GM19372 (cell line): ENCODE results near the gene KIAA1614.
A peak's percentile ranks its signal among the peaks of the same experiment; 100 is the strongest.

Experiments
- ATAC-seq: cut with Tn5 transposase; IDR thresholded peaks from one replicate; pipeline ENCODE4 v1.9.1; 2021; ENCODE audit warnings: mild to moderate bottlenecking, low read depth, moderate library complexity; ENCODE audit not compliant: unreplicated experiment

Gene KIAA1614

GRCh38 chr1:180923887-180924286 lies 11.2 kb downstream of the KIAA1614 start:
- no peak for ATAC-seq

GRCh38 chr1:180924939-180925338 lies 12.2 kb downstream of the KIAA1614 start:
- ATAC-seq, result no peak

- ATAC-seq, result no peak
Measured at GRCh38 chr1:180925471-180926051, 12.9 kb downstream of the KIAA1614 start.

DNA sequence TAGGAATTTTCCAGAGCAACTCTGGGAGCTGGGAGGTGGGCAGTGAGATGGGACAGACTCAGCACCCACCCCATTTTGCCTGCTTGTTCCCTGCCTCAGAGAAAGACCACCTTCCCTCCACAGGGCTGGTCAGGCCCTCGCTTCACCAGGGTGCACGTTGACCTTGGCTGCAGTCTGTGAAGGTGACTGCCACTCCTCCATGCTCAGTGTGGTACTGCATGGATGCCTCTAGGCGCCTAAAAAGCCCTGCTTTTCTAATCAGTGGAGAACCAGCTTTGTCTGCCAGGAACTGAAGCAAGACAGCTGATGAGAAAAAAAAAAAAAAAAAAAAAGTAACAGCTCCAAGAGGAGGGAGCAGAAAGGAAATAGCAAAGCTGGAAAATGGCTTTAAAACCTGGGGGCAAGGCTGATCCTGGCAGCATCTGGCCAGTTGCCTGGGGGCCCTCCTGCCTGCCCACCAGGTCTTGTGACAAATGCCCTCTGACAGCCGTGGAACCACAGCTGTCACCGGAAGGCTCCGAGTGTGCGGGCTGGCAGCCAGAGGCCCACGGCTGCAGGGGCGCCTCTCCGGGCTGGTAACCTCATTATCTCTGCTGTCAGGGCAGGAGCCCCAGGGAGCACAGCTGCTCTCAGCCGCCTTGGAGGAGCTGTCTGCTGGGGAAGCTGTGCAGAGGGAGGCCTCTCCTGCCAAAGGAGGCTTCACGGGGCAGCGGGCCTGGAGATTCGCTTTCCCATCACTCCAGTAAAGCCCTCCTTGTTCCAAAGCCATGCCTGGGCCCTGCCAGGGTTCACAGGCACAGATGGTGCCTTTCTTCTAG lies 13.7 kb downstream of the KIAA1614 start:
- ATAC-seq, result peak; percentile 57

DNA sequence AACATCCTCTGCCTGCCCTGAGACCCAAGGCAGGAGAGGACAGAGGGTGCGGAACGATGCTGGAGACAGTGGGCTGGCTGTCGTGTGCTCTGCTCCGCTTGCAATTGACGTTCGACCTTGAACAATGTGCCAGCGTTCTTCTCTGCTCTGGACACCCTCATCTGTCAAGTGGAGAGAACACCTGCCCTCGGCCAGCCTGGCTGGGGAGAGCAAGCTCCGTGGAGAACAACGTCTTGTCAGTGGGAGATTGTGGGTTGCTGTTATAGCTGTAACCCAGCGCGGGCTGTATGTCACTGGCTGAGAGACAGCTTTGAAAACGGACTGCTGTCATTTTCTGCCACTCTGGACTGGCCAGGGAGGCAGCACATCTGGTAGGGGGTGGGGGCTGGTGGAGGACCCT lies 14.7 kb downstream of the KIAA1614 start:
- no peak for ATAC-seq

GRCh38 chr1:180927841-180928240 lies 15.1 kb downstream of the KIAA1614 start:
- no peak for ATAC-seq

DNA sequence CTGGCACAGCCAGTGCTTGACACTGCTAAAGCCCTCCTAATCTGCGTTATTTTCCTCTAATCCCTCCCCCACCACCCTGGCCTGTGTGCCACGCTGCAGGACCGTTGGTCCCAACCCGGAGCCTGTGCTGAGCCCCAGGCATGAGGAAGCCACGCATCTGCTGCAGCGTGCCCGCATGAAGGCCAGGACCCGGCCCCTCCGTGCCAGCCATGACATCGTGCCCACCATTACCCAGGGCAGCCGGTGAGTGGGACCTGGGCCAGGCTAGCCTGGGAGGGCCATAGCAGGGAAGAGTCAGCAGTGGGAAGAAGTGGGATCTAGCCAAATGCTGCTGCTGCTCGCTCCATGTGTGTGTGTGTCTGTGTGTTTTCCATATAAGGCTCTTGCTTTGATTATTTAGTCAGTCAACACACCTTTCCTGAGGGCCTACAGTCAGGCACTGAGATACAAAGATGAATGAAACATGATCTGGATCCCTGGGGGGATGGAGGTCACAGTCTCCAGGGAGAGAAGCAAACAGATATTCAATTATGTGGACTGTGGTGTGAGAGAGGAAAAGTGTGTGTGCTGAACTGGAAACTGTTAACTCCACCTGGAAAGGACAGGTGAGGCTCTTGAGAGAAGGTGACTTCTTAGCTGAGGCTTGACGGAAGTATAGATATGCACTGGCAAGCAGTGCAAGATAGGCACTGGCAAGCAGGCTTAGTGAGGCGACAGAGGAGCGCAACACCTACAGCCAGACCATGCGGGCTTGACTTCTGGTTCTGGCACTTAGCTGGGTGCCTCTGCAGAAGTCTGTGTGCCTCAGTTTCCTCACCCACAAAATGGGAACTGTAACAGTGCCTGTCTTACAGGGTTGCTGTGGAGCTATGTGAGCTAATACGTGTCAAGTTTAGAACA lies 15.9 kb downstream of the KIAA1614 start:
- ATAC-seq, result no peak

DNA sequence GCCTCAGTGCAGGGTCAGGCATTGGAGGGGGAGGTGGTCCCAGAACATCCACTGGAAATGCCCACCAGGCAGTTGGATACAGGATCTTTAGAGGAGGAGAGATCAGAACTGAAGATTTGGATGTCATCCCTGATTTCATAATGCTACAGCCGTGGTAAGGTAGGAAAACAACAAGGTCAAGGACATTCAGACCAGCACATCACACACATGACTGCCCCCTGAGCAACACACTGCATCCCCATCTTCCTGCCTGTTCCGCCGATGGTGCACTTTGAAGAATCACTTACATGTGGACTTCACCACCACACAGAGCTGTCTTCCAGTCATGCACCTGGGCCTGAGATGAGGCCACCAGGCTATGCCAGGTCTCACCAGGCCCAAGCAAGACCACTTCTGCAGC lies 16.7 kb downstream of the KIAA1614 start:
- ATAC-seq, result no peak

DNA sequence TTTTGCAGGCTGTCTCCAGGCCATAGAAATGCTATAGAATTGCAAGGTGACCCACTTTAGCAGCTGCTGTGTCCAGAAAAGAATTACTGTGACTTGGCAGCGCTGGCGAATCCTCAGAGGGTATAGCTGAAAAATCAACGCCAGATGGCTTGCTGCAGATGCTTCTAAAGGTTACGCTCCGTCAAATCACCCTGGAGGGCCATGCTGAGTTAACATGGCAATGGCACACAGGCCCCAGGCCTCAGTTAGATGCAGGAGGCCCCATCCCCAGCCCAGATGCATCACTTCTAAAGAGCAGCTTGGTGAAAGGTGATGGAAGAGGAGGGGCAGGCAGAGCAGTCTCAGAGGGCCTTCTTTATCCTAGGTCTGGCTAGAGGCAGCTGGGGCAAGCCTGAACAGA lies 18.0 kb downstream of the KIAA1614 start:
- no peak for ATAC-seq

- no peak for ATAC-seq
Measured at GRCh38 chr1:180931529-180931928, 18.8 kb downstream of the KIAA1614 start.

DNA sequence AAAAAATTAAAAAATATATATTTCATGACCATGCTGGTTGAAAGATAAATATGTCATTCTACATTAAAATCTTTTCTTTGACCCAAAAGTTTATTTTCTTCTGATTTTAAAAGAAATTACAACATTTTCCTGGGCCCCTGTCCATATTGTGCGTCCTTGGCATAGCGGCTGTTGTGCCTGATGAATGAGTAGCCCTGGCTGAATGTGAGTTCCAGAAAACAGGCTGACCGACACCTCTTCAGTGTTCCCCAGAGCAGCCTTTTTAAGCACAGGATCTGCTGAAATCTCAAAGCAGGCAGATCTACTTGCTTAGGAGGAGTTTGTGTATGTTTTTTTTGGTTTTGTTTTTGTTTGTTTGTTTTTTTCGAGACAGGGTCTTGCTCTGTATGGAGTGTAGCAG lies 19.7 kb downstream of the KIAA1614 start:
- ATAC-seq, result no peak

- ATAC-seq, result no peak
Measured at GRCh38 chr1:180933141-180933540, 20.4 kb downstream of the KIAA1614 start.

GRCh38 chr1:180934563-180934962 lies 21.9 kb downstream of the KIAA1614 start:
- no peak for ATAC-seq

DNA sequence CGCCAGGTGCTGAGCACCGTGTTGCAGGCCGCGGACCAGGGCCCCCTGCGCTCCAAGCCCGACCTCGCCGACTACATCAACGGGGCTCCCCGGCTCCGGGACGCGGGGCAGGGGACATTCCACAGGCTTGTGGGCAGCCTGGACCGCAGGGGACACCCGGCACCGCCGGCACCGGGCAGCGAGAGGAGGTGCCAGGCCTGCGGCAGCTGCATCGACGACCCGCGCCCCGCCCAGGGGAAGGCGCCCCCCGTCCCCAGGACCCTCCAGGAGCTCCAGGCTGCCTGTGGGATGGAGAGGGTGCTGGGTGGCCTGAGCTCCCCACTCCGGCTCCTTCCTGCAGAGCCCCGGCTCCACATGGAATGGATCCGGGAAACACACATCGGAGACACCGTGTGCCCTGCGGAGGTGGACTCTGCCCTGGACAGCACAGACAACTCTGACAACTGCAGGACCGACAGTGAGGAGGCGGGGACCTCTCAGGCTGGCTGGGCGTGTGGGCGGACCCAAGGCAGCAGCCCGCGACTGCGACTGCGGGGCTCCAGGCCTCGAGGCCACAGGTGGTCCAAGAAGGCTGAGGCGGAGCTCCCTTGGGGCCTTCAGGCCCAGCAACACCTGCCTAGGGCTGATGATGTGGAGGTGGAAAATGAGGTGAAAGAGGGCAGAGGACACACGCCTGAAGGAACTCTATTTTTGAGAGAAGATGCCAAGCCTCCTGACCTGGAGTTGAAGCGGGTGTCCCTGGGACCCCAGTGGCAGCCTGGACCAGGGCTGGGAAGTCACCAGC lies 22.8 kb downstream of the KIAA1614 start:
- ATAC-seq, result no peak

- no peak for ATAC-seq
Measured at GRCh38 chr1:180936110-180937011, 23.7 kb downstream of the KIAA1614 start.

- no peak for ATAC-seq
Measured at GRCh38 chr1:180937012-180937372, 24.3 kb downstream of the KIAA1614 start.

- ATAC-seq, result no peak
Measured at GRCh38 chr1:180937624-180938225, 25.0 kb downstream of the KIAA1614 start.

DNA sequence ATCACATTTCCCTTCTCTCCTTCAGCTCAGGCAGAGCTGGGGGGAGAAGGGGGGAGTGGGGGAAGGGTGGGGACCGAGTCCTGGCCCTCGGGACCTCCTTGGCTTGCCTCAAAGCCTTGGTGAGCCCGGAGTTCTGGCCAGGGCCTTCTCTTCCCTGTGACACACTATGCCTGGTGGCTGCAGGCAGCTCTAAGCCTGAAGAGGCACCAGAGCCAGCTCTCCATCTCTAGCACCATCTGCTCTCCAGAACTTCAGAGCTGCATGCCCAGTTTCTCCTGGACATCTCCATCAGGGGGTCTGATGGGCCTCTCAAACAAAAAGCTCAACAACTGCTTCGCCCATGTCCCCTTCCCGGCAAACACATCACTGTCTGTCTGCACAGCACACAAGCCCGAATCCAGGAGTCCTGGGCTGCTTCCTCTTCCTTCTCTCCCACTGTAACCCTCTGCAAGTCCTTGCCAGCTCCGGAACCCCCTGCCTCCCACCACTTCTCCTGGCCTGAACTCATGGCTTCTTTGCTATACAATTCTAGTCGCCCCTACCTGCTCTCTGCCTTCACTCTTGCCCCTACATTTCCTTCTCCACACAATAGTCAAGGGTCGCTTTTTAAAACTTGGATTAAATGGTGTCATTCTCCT lies 26.5 kb downstream of the KIAA1614 start:
- no peak for ATAC-seq

DNA sequence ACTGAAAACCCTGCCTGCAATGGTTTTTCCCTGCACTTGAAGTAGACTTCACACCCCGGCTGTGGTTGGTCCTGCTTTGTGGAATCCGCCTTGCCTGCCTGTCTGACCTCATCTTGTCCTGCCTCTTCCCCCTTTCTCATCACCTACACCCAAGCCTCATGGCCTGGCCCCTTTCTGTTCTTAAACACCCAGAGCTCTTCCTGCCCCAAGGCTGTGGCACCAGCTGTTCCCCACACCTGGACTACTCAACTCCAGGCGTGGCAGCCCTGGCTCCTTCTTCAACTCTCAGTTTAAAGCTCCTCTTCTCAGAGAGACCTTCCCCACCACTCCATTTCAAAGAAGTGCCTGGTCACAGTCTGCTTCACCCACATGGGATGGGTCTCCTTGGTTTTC lies 27.0 kb downstream of the KIAA1614 start:
- no peak for ATAC-seq
